GM18526 (cell line): Measurements from ENCODE around the gene FUT8.

Source experiments
- POLR2A ChIP-seq: IDR thresholded peaks from 3 replicates; pipeline ENCODE4 v1.6.1; 2011; ENCODE audit not compliant: insufficient read length; ENCODE audit errors: extremely low read depth

Gene FUT8

GRCh38 chr14:65792208-65792905, 379.8 kb downstream of the FUT8 start:
- TF ChIP-seq POLR2A = no peak
